ENCODE measurements around the gene NDUFAF8.

- TF ChIP-seq EP300 (IDR thresholded peaks at IDR 0.05) = no peak
- TF ChIP-seq, protein P1, sequence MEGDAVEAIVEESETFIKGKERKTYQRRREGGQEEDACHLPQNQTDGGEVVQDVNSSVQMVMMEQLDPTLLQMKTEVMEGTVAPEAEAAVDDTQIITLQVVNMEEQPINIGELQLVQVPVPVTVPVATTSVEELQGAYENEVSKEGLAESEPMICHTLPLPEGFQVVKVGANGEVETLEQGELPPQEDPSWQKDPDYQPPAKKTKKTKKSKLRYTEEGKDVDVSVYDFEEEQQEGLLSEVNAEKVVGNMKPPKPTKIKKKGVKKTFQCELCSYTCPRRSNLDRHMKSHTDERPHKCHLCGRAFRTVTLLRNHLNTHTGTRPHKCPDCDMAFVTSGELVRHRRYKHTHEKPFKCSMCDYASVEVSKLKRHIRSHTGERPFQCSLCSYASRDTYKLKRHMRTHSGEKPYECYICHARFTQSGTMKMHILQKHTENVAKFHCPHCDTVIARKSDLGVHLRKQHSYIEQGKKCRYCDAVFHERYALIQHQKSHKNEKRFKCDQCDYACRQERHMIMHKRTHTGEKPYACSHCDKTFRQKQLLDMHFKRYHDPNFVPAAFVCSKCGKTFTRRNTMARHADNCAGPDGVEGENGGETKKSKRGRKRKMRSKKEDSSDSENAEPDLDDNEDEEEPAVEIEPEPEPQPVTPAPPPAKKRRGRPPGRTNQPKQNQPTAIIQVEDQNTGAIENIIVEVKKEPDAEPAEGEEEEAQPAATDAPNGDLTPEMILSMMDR (IDR thresholded peaks at IDR 0.05) = no peak
- no peak for TF ChIP-seq POLR2A (IDR thresholded peaks at IDR 0.05)
These were observed 32.1 kb downstream of the NDUFAF8 start for GRCh38 chr17:81271226-81271625.
